K562 (cell line): ENCODE results near the gene CAMK2A. TPM values are rescaled to one million over a fixed set of nuclear protein-coding genes. Genes with fewer than 3 reads are reported as not detected.

Source experiments
- ATAC-seq: fragments of 200-7000 bp; cut with Tn5 transposase; 3 replicates; pipeline ENCODE4 v1.9.1; 2020; ENCODE audit warnings: moderate library complexity
- BruUV-seq: library from RNA; stranded (reverse); fragments of 400-500 nt; replicated peaks from 2 replicates; lab custom pipeline; 2021; lab: Mats Ljungman, UMichigan
- CTCF ChIA-PET: fragments of 300-600 bp; formaldehyde crosslinking; extraction: SDS; loops from one replicate; lab custom pipeline; 2021; ENCODE audit warnings: low intra/inter-chr PET ratio; lab: Yijun Ruan, JAX
- POLR2A ChIA-PET: fragments of 300-600, 350-650 bp; sonication (Branson Sonifier 250); formaldehyde crosslinking; extraction: SDS; loops from one replicate; lab custom pipeline; 2021; ENCODE audit warnings: antibody characterized with exemption, inconsistent platforms; lab: Yijun Ruan, JAX
- DNase-seq, 4 experiments: peaks; one replicate each; pipeline versions ENCODE4 v3.0.0 to v3.0.0-alpha.2; 2011 to 2018; ENCODE audit warnings: low spot score in 3 of 4, mixed read lengths in 3 of 4; ENCODE audit errors: extremely low read depth in 1 of 4
- FAIRE-seq: peaks from 2 replicates; lab custom pipeline; 2011; peaks lifted over from hg19 to GRCh38; lab: Jason Lieb, UNC
- H2AFZ ChIP-seq: 2 replicates; pipeline ENCODE4 v1.6.0; 2011; ENCODE audit warnings: low read depth, low read length, control low read depth, inconsistent platforms
- H3K27ac ChIP-seq: fragments of 200-600 bp; 3 replicates; pipeline ENCODE4 v1.8.0; 2011; ENCODE audit warnings: low read depth, mild to moderate bottlenecking, control low read depth, inconsistent platforms, low read length, moderate library complexity, mixed read lengths; ENCODE audit errors: extremely low read depth
- H3K27me3 ChIP-seq, 2 experiments: fragments of 300-600 bp in 1 of 2; 2 replicates in 1 of 2; 3 replicates in 1 of 2; pipeline versions ENCODE4 v1.6.0 to v1.8.0; 2011; ENCODE audit warnings: inconsistent platforms in 2 of 2, low read length in 2 of 2, mild to moderate bottlenecking in 1 of 2, mixed read lengths in 1 of 2, moderate library complexity in 1 of 2; ENCODE audit not compliant: control insufficient read depth in 2 of 2, insufficient read depth in 2 of 2
- H3K36me3 ChIP-seq: fragments of 300-600 bp; 3 replicates; pipeline ENCODE4 v1.8.0; 2011; ENCODE audit warnings: mild to moderate bottlenecking, low read length, inconsistent platforms; ENCODE audit not compliant: control insufficient read depth, insufficient read depth
- H3K4me1 ChIP-seq, 2 experiments: fragments of 200-600 bp in 1 of 2; replicated peaks in 1 of 2; 2 replicates in 1 of 2; 3 replicates in 1 of 2; pipeline versions ENCODE4 v1.5.1 to v1.8.0; 2011; ENCODE audit warnings: inconsistent platforms in 2 of 2, low read length in 2 of 2, mild to moderate bottlenecking in 1 of 2, mixed read lengths in 1 of 2, moderate library complexity in 1 of 2; ENCODE audit not compliant: control insufficient read depth in 2 of 2, insufficient read depth in 2 of 2
- H3K4me2 ChIP-seq: 2 replicates; pipeline ENCODE4 v1.6.1; 2011; ENCODE audit warnings: low read length, control low read depth, inconsistent platforms, mixed read lengths; ENCODE audit not compliant: insufficient read depth
- H3K4me3 ChIP-seq: fragments of 200-600 bp; sonication (generic), shearing (Covaris generic); 2 replicates; pipeline ENCODE4 v1.5.1; 2016; ENCODE audit warnings: control low read depth, inconsistent platforms
- H3K79me2 ChIP-seq: fragments of 200-600 bp; 3 replicates; pipeline ENCODE4 v1.8.0; 2011; ENCODE audit warnings: low read length, inconsistent platforms; ENCODE audit not compliant: control insufficient read depth, insufficient read depth
- H3K9ac ChIP-seq, 2 experiments: 2 replicates each; pipeline versions ENCODE4 v1.6.0 to v1.6.1; 2011; ENCODE audit warnings: low read depth in 2 of 2, low read length in 2 of 2, control low read depth in 1 of 2, inconsistent platforms in 1 of 2, mild to moderate bottlenecking in 1 of 2, mixed read lengths in 1 of 2; ENCODE audit not compliant: insufficient read depth in 1 of 2
- H3K9me1 ChIP-seq: one replicate; pipeline ENCODE4 v1.6.0; 2011; ENCODE audit warnings: inconsistent platforms, mild to moderate bottlenecking, low read length, moderate library complexity; ENCODE audit not compliant: control insufficient read depth, insufficient read depth
- H3K9me3 ChIP-seq: replicated peaks from 2 replicates; pipeline ENCODE4 v1.5.1; 2011; ENCODE audit warnings: low read depth, low read length, inconsistent platforms; ENCODE audit not compliant: control insufficient read depth, insufficient read depth
- H4K20me1 ChIP-seq: replicated peaks from 2 replicates; pipeline ENCODE4 v1.6.1; 2011; ENCODE audit warnings: low read length, inconsistent platforms, mixed read lengths; ENCODE audit not compliant: control insufficient read depth, insufficient read depth
- ARID2 ChIP-seq: fragments of 450-650 bp; IDR thresholded peaks from 2 replicates; pipeline ENCODE4 v1.6.1; 2017; ENCODE audit warnings: antibody characterized with exemption, mild to moderate bottlenecking
- FOXM1 ChIP-seq, 2 experiments: fragments of 450-650 bp in 1 of 2; sonication (generic) in 1 of 2; formaldehyde crosslinking in 1 of 2; IDR thresholded peaks; 2 replicates each; pipeline versions ENCODE4 v1.6.1 to v1.9.0; 2017 to 2022; ENCODE audit warnings: low read depth in 2 of 2, mild to moderate bottlenecking in 2 of 2, missing genetic modification reagents in 1 of 2, moderate library complexity in 1 of 2
- ZNF24 ChIP-seq: fragments of 450-650 bp; IDR thresholded peaks from 2 replicates; pipeline ENCODE4 v1.6.1; 2016
- WGBS: fragments of 100-300 bp; shearing (Covaris generic); methylation state at CpG from one replicate; pipeline ENCODE4 v1.1.6; 2016; ENCODE audit warnings: low coverage, mixed read lengths; ENCODE audit not compliant: insufficient coverage; ENCODE audit errors: missing lambda C conversion rate; 5-methylcytosine and 5-hydroxymethylcytosine counted together
- in situ Hi-C: fragments of 300-500 bp; cut with MboI; formaldehyde crosslinking; loops from 4 replicates; pipeline ENCODE4 v1.15.0; 2018; ENCODE audit warnings: inconsistent platforms, mixed read lengths
- intact Hi-C: fragments of 100-400 bp; cut with micrococcal nuclease; formaldehyde crosslinking; loops from 2 replicates; pipeline ENCODE4 v1.14.2; 2022
- polyA plus RNA-seq, 8 experiments: library from polyadenylated mRNA; depleted of rRNA in 4 of 8; stranded (reverse) in 5 of 8; unstranded in 3 of 8; fragments of >200 nt; fragmentation: Nextera tagmentation in 2 of 8; fragmentation: Illumina TruSeq in 1 of 8; extraction: Ambion mirVana in 2 of 8; extraction: Trizol in 1 of 8; gene quantifications; 2 replicates each; pipeline versions ENCODE4 v1.2.1 to v1.2.3, GENCODE V29; 2011 to 2014; ENCODE audit warnings: inconsistent platforms in 1 of 8, missing spikeins in 1 of 8
- total RNA-seq, 7 experiments: library from RNA; depleted of rRNA in 6 of 7; stranded (reverse); fragments of >200 nt in 6 of 7; fragmentation: Illumina TruSeq in 2 of 7; extraction: Trizol in 2 of 7; gene quantifications; 2 replicates each; pipeline versions ENCODE4 v1.2.1 to v1.2.3, GENCODE V29; 2011 to 2021; ENCODE audit warnings: low replicate concordance in 1 of 7
- TF ChIP-seq, protein P1 (sequence below): sonication (generic); formaldehyde crosslinking; IDR thresholded peaks from 2 replicates; pipeline ENCODE4 v1.9.0; 2022; ENCODE audit warnings: mild to moderate bottlenecking, missing genetic modification reagents

Gene CAMK2A
- total and polyA plus RNA-seq, 9 of the 15 experiments (the other 6 are each of a cell fraction or from before 2014, with no cell fraction given): 0.01 to 0.18 (median 0.04) TPM; not detected in 6

DNA sequence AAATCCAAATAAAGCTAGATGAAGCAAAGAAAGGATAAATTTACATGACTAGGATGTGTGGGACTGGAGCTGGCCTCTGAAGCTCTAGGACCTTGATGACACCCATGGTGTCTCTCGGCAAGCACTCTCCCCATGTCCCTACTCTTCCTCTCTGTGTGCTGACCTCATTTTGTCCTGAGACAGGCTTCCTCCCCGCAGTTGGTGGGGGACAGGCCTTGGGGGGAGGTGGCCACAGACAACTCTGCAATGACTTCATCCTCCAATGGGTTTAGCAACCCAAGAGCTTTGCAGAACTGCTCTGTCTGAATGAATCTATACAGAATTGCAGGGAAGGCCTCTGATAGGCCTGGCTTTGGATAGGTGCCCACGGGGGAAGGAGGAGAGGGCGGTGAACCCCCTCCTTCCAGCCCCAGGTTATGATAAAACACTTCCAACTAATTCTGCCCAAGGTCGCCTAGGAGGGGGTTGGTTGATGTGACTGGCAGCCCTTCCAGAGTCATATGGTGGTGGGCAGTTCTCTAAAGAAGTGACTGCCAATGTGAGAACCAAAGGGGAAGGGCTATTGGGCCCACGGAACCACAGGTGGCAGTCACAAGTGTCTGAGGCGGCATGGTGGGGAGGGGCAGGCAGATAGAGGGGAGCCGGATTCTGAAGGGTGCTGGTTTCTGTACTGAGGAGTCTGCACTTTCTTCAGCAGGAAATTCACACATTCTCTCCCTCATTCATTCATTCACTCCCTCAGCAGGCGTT is 93.7 kb downstream of the CAMK2A start:
- DNase-seq: no peak
- 2% methylated on average over 9 of the region's 9 CpGs for WGBS
- no peak overlapping the region for H3K9ac ChIP-seq
- FAIRE-seq: no peak
- ChIA-PET POLR2A (interaction anchor here (0.5 to 1.6 kb wide), 3 partner anchors 9 to 243 kb away, joined by 3 to 4 read pairs (median 3); no protein-coding TSS in a partner anchor), CTCF (no interaction called here)
- H3K36me3 ChIP-seq: no peaks in the 10 kb centered on the region
- no peaks in the 10 kb centered on the region for H3K9me1 ChIP-seq
- ATAC-seq: no peak
- no peak overlapping the region for H3K4me3 ChIP-seq
- H4K20me1 ChIP-seq: 0 out of 2 replicates have a peak, but pooled peaks cover 7% of the 10 kb centered on the region
- H3K27ac ChIP-seq: no peak overlapping the region
- peaks cover 0 to 6% of the 10 kb centered on the region in 2 experiments; a peak in 1 of 5 replicates for H3K4me1 ChIP-seq
- H3K4me2 ChIP-seq: no peak overlapping the region
- H2AFZ ChIP-seq: no peak overlapping the region
- H3K79me2 ChIP-seq: no peaks in the 10 kb centered on the region
- no peaks in the 10 kb centered on the region for H3K9me3 ChIP-seq
- BruUV-seq: no TSS peak
- peaks cover 37 to 82% of the 10 kb centered on the region in 2 experiments for H3K27me3 ChIP-seq
- intact Hi-C loops (no loop called here), in situ Hi-C loops (no loop called here)
- TF ChIP-seq ARID2 (no peak), FOXM1 (IDR thresholded peaks at IDR 0.05; ENCODE audit: low read depth) (no peak), FOXM1 (CRISPR knock-in tag; IDR thresholded peaks at IDR 0.05; ENCODE audit: low read depth) (no peak), ZNF24 (peak; percentile 47; the same call in 1 of the 2 replicates)
- TF ChIP-seq, protein P1, sequence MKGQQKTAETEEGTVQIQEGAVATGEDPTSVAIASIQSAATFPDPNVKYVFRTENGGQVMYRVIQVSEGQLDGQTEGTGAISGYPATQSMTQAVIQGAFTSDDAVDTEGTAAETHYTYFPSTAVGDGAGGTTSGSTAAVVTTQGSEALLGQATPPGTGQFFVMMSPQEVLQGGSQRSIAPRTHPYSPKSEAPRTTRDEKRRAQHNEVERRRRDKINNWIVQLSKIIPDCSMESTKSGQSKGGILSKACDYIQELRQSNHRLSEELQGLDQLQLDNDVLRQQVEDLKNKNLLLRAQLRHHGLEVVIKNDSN (CRISPR knock-in tag): no peak
